22Rv1 (cell line): ENCODE data around the gene ARSH.

Source experiments
- H3K27ac ChIP-seq: fragments of 450-650 bp; 2 replicates; pipeline ENCODE4 v1.5.1; 2017
- ZFX ChIP-seq: fragments of 450-650 bp; IDR thresholded peaks from 2 replicates; pipeline ENCODE4 v1.6.1; 2017; ENCODE audit warnings: antibody characterized with exemption, borderline replicate concordance
- TF ChIP-seq, protein P1 (sequence below): fragments of 450-650 bp; IDR thresholded peaks from 2 replicates; pipeline ENCODE4 v1.5.1; 2017; ENCODE audit warnings: mild to moderate bottlenecking

The ARSH gene

DNA sequence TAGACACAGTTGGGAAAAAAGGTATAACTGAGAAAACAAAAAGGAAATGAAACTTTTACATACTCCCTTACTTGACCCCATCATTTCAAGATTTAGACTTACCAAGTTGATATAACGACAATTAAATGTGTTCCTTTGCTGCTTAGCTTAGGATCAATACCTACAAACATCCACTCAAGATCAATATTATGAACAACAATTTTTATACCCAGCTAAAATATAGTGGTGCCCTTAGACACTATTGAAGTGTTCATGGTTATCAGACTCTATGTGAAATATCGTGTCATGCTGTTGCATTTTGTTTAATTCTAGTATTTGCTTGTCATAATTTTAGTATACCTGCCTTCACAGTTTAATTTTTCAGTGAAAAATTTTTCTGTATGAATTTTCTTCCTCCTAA, 4.2 kb downstream of the ARSH start:
- no peak overlapping the region for H3K27ac ChIP-seq
- TF ChIP-seq ZFX = no peak
- TF ChIP-seq, protein P1, sequence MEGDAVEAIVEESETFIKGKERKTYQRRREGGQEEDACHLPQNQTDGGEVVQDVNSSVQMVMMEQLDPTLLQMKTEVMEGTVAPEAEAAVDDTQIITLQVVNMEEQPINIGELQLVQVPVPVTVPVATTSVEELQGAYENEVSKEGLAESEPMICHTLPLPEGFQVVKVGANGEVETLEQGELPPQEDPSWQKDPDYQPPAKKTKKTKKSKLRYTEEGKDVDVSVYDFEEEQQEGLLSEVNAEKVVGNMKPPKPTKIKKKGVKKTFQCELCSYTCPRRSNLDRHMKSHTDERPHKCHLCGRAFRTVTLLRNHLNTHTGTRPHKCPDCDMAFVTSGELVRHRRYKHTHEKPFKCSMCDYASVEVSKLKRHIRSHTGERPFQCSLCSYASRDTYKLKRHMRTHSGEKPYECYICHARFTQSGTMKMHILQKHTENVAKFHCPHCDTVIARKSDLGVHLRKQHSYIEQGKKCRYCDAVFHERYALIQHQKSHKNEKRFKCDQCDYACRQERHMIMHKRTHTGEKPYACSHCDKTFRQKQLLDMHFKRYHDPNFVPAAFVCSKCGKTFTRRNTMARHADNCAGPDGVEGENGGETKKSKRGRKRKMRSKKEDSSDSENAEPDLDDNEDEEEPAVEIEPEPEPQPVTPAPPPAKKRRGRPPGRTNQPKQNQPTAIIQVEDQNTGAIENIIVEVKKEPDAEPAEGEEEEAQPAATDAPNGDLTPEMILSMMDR = no peak

DNA sequence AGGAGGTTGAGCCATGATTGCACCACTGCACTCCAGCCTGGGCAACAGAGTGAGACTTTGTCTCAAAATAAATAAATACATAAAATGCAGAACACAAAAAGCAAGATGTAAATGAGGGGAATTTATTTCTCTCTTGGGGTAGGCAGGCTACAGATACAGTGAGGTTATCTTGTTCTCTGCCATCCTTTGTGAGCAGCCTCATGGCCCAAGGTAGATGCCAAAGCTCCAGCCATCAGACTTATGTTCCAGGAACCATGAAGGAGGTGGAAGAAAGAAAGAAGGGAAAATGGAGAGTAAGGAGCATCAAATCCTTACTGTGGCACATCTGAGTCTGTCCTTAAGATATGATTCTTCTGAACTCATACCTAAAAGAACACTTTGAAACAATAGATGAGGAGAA, 11.1 kb downstream of the ARSH start:
- no peak overlapping the region for H3K27ac ChIP-seq
- TF ChIP-seq, protein P1 = no peak
- TF ChIP-seq ZFX = no peak

DNA sequence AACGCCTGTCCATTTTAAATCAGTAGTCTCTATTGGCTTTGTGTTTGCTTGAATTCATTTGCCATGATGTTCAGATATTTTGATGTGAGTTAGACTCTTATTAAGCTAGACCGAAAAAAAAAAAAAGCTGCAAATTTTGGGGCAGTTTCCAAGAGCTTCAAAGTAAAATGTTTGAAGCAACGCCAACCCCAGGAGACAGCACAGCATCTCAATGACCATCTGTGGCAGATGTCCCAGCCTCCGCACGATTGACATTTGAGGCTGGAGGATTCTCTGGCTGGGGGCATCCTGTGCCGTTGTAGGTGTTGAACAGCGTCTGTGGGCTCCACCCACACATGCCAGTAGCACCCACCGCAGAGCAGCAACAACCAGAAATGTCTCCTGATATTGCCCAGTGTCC, 17.8 kb downstream of the ARSH start:
- no peak overlapping the region for H3K27ac ChIP-seq
- TF ChIP-seq ZFX = no peak
- TF ChIP-seq, protein P1 = no peak

- TF ChIP-seq, protein P1 = no peak
- TF ChIP-seq ZFX = no peak
- no peak overlapping the region for H3K27ac ChIP-seq
Observed at GRCh38 chrX:3026074-3026815, 19.9 kb downstream of the ARSH start.

DNA sequence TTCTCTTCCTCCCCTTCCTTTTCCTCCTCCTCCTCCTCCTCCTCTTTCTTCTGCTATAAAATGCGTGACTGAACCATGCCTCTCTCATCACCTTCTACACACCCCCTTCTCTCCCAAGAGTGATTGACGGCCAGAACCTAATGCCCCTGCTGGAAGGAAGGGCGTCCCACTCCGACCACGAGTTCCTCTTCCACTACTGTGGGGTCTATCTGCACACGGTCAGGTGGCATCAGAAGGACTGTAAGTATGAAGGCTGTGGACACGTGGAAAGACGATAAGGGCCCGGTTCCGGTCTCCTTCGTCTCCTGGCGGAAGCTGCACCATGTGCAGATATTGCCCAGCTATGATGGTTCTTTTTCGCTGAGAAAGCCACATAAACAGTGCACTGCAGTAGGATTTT, 22.8 kb downstream of the ARSH start:
- no peak for TF ChIP-seq ZFX
- TF ChIP-seq, protein P1 = no peak
- no peak overlapping the region for H3K27ac ChIP-seq

GRCh38 chrX:3037218-3037617, 30.9 kb downstream of the ARSH start:
- TF ChIP-seq, protein P1 = no peak
- no peak for TF ChIP-seq ZFX

DNA sequence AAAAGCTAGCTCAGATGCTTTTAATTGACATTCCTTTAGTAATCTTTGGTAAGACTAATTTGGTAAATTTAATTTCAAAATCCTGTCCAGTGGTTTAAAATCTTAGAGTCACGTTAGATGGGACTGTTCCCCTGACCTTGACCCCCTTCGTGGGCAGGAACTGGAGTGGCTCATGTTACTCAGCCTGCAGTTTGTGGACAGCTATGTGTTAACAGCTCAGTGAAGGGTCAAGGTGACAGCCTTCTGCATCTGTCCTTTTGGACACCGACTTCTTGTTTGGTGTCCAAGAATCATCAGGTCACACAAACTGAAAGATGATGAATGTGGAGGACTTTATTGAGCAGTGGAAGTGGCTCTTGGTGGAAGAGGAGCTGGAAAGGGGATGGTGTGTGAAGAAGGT, 37.9 kb downstream of the ARSH start:
- H3K27ac ChIP-seq = no peak overlapping the region
- no peak for TF ChIP-seq ZFX
- TF ChIP-seq, protein P1 = no peak

More at GRCh38 chrX:3037218-3037617, 30.9 kb downstream of the ARSH start:
- H3K27ac ChIP-seq = no peak overlapping the region
